Measurements from ENCODE around the gene MTURN. TPM values are rescaled to one million over a fixed set of nuclear protein-coding genes. Genes with fewer than 3 reads are reported as not detected.

Gene MTURN
- total and polyA plus RNA-seq, 2 donors (not counting 3 experiments of a cell fraction or from before 2014, with no cell fraction given) = 4.9 to 6.6 TPM

- Histone ChIP-seq H3K4me3 (replicated peaks in 1 of 3; ENCODE audit: insufficient read depth in 1 of 3, low read depth in 1 of 3, low read length in 3 of 3) (no peak overlapping the region), H3K9me3 (replicated peaks; ENCODE audit: control insufficient read depth, insufficient read depth, low read length) (no peaks in the 10 kb centered on the region), H3K36me3 (ENCODE audit: control insufficient read depth in 2 of 2, extremely low read depth in 1 of 2, insufficient read depth in 2 of 2, low read length in 2 of 2) (no peaks in the 10 kb centered on the region), H3K9ac (replicated peaks; ENCODE audit: extremely low read depth, insufficient read depth, low read length) (no peak overlapping the region), H3K9me1 (replicated peaks; ENCODE audit: control insufficient read depth, extremely low read depth, insufficient read depth, low read length) (no peaks in the 10 kb centered on the region), H3K27ac (ENCODE audit: insufficient read depth, low read depth, low read length) (no peak overlapping the region), H3K4me1 (ENCODE audit: control insufficient read depth, extremely low read depth, insufficient read depth, low read length) (no peaks in the 10 kb centered on the region), H4K20me1 (replicated peaks; ENCODE audit: control insufficient read depth, extremely low read depth, insufficient read depth, low read length) (no peaks in the 10 kb centered on the region), H3K79me2 (ENCODE audit: control insufficient read depth, insufficient read depth, low read length) (no peaks in the 10 kb centered on the region), H2AFZ (ENCODE audit: low read depth, low read length) (no peak overlapping the region), H3K27me3 (ENCODE audit: control insufficient read depth in 2 of 2, insufficient read depth in 2 of 2, low read length in 2 of 2) (no peaks in the 10 kb centered on the region), H3K4me2 (ENCODE audit: insufficient read depth, low read length) (no peak overlapping the region)
- ChIA-PET CTCF (no interaction called here), POLR2A (no interaction called here)
- FAIRE-seq (no peak), DNase-seq (ENCODE audit: low read depth, low spot score) (no peak)
- intact Hi-C loops (cut with micrococcal nuclease) (no loop called here), dilution Hi-C loops (cut with MboI; ENCODE audit: extremely low pct_ligation_motif_present, low sequenced_read_pairs) (no loop called here)
- TF ChIP-seq CTCF (IDR thresholded peaks at IDR 0.05; ENCODE audit: extremely low read depth in 1 of 2, insufficient read depth in 1 of 2, low read depth in 1 of 2, low read length in 2 of 2) (no peak), MYC (IDR thresholded peaks at IDR 0.05; ENCODE audit: low read depth, low read length) (no peak), FOS (IDR thresholded peaks at IDR 0.05; ENCODE audit: borderline replicate concordance, insufficient read depth, low read length) (no peak), MAX (IDR thresholded peaks at IDR 0.05; ENCODE audit: insufficient read depth, insufficient read length) (no peak), GATA2 (IDR thresholded peaks at IDR 0.05; ENCODE audit: insufficient read depth, insufficient read length, low read depth, low read length) (no peak), POLR2AphosphoS5 (IDR thresholded peaks at IDR 0.05; ENCODE audit: insufficient read depth, low read depth, low read length) (no peak), EZH2 (IDR thresholded peaks at IDR 0.05; ENCODE audit: borderline replicate concordance, low read depth, low read length, severe bottlenecking) (no peak), POLR2A (IDR thresholded peaks at IDR 0.05; ENCODE audit: low read depth, low read length) (no peak), JUN (IDR thresholded peaks at IDR 0.05; ENCODE audit: borderline replicate concordance, insufficient read depth, insufficient read length, low read depth) (no peak)
- BruUV-seq (replicated peaks) = no TSS peak
These were observed 54.0 kb downstream of the MTURN start for GRCh38 chr7:30188811-30189210.

Measured in endothelial cell of umbilical vein (primary cell).